ENCODE results near the gene RPS4Y1.
A peak's percentile ranks its signal among the peaks of the same experiment; 100 is the strongest.

Gene RPS4Y1

DNA sequence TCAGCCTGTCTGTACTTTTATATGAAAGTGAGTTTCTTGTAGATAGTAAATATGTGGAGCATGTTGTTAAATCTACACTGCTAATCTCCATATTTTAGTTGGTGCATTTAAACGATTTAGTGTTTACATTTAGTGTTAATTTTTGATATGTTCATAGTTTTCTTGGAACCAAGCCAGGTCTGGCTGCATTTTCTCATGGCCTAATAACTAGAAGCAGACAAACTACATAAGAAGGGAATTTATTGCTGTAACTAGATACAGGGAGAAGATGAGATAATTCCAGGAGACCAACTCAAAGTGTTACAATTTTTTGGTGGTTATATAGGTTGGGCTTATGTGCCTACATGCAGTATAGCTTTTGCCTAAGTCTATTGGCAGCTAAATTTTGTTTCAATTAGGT is 32.8 kb downstream of the RPS4Y1 start:
- DNase-seq (ENCODE audit: extremely low read depth in 1 of 2, low read depth in 1 of 2): no peak

DNA sequence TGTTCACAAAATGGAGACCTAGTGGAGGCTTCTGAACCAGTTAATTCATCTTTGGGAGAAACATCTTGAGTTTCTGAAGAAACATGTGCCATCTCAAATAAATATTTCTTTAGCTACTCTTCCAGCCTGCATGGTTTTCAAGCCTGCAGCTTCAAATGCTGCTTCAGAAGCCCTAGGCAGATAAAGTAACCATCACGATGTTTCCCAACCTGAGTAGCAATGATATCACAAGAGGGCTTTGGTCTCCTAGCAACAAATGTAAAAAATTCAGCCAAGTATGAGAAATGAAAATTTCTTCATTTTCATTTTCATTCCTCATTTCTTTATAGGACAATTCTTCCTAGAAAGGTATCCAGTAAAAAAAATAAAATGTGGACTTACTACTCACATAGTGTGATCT is 42.2 kb downstream of the RPS4Y1 start:
- no peak for DNase-seq (ENCODE audit: extremely low read depth in 1 of 2, low read depth in 1 of 2)

DNA sequence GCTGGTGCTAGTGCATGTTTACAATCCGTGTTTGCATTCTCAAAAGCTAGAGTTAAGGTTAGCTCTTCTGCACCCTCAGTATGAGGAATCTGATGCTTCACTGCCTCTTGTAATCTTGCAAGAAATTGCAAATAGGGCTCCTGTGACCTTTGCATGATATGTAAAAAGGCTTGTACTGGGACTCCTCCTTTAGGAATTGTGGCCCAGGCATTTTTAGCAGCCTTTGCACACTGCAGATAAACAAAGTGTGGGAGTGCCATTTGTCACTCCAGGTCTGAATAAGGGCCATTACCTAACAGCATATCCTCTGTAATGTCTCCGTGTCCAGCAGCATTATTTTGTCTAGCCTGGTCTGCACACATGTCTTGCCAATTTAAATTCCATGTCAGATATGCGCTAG is 44.5 kb downstream of the RPS4Y1 start:
- DNase-seq (ENCODE audit: extremely low read depth in 1 of 2, low read depth in 1 of 2): no peak

DNA sequence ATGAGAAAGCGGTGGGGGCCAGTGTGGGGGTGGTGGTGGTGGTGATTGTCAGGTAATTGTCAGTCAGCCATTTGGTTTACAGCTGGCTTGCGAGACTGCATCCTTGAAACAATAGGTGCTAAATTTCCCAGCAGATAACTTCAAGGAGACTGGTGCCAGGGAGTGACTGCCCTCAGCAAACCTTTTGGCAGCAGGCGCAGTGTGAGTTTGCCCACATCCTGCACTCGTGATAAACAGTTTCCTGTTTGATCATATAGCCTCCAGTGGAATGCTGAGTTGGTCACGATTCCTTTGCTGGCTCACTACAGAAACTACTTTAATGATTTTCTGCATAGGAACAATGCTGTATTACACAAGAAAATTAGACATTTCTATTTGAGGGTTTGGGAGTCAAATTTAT is 46.0 kb downstream of the RPS4Y1 start:
- DNase-seq (ENCODE audit: extremely low read depth in 1 of 2, low read depth in 1 of 2): peak in 1 of 2 donors; percentile 15

DNA sequence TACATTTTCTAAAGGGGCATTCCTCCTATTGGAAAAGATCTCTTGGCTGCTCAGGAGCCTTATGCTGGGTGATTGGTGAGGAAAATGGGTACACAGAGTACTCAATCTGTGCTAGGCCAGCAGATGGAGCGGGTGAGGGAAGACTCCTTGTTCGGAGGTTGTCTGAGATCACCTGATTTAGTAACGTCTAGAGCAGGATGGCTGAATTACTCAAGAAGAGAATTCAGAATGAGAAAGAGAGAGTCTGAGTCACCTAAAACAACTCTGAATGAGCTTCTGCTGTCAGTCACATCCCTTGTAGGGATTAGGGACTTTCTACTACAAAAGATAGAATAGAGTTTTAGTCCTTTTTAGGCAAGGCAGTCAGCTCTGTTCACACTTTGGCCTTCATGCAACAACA is 46.6 kb downstream of the RPS4Y1 start:
- DNase-seq (ENCODE audit: extremely low read depth in 1 of 2, low read depth in 1 of 2): peak in 1 of 2 donors; percentile 25

DNA sequence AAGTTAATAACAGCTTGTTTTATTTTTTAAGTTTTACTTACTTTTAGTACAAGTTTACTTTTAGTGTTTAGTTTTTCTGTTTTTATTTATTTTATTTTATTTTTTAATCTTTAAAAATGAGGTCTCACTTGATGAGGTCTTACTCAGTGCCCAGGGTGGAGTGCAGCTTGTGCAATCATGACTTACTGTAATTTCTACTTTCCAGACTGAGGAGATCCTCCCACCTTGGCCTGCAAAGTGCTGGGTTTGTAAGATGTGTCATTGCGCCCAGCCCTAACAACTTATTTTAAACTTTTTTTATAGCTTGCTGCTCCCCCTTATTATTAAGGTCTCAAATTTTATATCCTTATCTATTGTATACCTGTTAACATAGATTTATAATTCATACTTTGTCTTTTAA is 52.1 kb downstream of the RPS4Y1 start:
- no peak for DNase-seq (ENCODE audit: extremely low read depth in 1 of 2, low read depth in 1 of 2)

DNA sequence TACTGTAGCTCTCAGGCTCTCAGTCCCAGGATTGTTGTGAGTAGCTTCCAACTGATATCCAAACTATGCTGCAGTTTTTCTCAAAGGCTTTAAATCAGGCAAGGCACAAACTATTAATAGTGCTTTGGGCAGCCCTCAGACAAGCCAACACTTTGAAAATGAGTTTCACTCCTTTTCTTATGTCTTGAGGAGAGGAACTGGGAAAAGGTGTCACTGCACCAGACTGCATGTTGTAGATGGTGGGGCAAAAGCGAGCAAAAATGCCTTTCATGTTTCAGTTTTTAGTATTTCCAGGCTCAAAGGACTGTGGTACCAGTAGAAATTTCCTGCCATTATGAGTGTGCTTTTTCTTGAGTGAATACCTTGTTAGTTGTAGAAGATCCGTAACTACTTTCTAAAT is 54.6 kb downstream of the RPS4Y1 start:
- DNase-seq (ENCODE audit: extremely low read depth in 1 of 2, low read depth in 1 of 2): no peak

DNA sequence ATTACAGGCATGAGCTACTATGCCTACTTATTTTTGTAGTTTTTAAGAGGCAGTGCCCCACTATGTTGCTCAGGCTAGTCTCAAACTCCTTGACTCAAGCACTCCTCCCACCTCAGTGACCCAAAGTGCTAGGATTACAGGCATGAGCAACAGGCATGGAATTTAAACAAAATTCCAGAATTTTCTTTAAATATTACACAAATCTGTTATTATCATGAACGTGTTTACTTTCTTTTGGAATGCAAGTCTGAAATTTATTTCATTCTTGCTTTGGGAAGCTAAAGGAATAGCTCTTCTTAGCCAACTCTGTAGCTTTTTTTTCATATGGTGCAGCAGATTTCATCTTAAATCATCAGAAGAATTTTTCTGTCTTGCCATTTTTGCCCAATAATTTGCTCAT is 66.0 kb downstream of the RPS4Y1 start:
- no peak for DNase-seq (ENCODE audit: extremely low read depth in 1 of 2, low read depth in 1 of 2)

DNA sequence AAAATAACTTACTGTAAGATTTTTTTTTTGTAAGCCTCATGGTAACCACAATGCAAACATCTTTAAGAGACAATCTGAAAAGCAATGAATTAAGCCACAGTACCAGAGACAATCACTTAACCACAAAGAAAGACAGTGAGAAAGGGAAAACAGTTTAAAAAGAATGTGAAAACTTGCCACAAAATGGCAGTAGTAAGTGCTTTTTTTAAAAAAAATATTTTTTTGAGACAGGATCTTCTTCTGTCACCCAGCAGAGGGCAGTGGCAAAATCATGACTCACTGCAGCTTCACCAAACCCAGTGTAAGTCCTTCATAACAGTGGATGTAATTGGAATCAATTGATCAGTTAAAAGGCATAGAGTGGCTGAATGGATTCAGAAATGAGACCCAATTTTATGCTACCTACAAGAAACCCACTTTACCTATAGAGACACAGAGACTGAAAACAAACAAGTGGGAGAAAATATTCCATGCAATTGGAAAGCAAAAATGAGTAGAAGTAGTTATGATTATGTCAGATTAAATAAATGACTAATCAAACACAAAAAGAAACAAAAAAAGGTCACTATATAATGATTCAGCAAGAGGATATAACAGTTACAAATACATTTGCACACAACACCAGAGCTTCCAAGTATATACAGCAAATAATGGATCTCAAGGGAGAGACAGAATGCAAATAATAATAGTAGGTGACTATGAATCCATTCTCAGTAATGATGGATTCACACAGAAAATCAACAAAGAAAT is 71.8 kb downstream of the RPS4Y1 start:
- peak in 1 of 2 donors; percentile 16 for DNase-seq (ENCODE audit: extremely low read depth in 1 of 2, low read depth in 1 of 2)
